ENCODE data around the gene CREB1.
A peak's percentile ranks its signal among the peaks of the same experiment; 100 is the strongest.

CREB1 gene

DNA sequence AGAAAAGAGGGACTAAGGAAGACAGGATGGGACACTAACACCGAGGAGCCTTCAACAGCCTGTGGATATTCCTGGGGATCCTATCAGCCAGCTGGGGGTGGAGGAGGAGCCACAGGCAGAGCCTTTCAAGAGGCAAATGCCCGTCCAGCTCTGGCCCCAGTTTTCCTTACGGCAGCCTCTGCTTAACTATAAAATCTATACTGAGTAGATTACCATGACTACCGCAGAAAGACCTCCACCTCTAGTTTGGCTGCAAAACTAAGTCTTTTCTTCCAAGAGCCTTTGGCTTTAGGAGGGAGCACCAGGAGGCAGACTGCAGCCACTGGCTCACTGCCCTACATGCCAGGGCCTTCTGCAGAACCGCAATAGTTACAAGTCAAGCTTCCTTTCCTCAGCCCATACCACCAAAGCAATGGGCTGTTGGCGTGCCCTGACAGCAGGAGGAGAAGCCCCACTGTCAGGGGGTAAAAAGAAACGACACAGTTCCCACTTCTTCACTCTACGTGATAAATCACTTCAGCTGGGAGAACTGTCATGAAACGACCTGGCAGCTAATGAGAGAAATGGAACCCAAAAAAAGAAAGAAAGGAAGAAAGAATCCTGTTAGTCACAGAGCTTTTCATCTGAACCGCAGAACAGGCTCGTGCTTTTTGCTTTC is 25.1 kb upstream of the CREB1 start:
- FAIRE-seq, result no peak

DNA sequence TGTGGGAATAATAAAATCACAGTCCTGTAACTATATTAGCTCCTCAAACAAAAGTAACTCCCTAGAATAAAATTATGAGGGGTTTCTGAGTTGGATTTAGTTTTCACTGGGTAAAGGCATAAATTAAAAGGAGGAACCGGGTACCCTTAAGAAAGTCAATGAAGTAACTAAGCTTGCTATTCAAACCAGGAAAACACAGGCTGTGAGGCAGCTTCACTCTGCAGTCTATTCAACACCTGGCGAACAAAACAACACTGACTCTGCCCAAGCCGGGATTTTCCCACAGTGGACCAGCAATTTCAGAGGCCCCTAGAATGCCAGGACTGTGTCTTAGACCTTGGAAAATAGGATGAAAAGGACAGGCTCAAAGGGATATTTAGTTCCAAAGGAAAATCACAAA is 24.6 kb upstream of the CREB1 start:
- no peak for FAIRE-seq

- no peak for FAIRE-seq
These were observed 24.0 kb upstream of the CREB1 start for GRCh38 chr2:207505728-207506127.

- no peak for FAIRE-seq
These were observed 23.3 kb upstream of the CREB1 start for GRCh38 chr2:207506426-207506825.

- no peak for FAIRE-seq
These were observed 19.6 kb upstream of the CREB1 start for GRCh38 chr2:207510148-207510547.

DNA sequence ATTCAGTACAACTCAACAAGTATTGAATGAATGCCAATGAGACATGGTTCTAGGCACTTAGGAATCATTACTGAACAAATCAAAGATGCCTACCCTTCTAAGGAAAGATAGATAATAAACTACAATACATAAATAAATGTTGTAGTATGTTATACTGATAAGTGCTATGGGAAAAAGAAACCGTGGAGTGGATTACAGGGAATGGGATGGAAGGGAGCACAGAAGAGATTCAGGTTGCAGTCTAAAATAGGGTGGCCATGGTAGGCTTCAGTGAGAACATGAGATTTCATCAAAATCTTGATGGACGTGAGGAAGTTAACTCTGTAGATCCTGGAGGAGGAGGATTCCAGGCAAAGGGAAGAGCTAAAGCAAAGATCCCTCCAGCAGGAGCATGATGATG is 17.9 kb upstream of the CREB1 start:
- no peak for FAIRE-seq

DNA sequence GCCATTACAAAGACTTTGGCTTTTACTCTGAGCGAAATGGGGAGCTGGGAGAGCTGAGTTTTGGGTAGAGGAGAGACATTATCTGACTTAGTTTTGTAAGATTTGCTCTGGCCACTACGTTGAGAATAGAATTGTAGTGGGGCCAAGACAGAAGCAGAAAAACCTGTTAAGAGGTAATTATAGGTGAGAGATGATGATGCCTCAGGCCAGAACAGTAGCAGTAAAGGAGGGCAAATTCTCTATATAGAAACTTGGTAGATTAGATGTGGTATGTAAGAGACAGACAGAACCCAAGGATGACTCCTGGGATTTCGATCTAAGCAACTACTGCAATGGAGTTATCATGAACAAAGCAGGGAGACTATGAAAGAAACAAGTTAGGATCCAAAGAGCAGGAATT is 17.4 kb upstream of the CREB1 start:
- FAIRE-seq, result no peak

- peak; percentile 5 for FAIRE-seq
These were observed 16.1 kb upstream of the CREB1 start for GRCh38 chr2:207513551-207514257.

DNA sequence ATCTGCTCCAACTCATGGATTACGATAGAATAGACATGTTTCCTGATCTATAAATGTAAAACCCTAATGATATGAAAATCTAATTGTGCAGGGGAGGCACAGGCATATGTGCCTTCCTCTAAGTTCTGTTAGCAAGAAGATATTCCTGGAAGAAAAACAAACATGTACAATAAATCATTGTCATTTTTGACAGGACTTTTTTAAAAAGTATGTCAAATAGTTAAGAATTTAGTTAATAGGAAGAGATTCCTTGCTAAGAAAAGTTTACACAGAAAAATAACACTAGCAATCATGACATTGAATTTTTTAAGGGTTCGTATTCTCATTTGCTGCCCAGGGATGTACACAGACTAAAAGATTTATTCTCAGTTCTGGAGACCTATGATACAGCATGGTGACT is 15.3 kb upstream of the CREB1 start:
- no peak for FAIRE-seq

DNA sequence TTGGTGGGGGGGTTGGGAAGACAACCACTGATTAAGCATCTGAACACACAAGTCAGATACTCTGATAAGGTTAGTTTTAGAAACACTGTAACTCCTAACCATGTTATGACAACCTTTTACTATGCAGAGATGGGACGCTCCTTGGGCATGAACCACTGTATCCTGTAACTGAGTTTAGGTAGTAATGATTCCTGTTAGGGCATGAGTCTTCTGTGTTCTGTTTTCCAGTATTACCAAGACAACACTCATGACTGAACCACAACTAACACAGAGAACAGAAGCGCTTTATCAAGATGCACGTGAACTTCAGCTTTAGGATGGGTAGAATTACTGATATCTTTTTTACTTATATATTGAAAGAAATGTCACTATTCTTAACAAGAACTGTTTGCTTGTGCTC is 14.1 kb upstream of the CREB1 start:
- no peak for FAIRE-seq

GRCh38 chr2:207516206-207516605 is 13.6 kb upstream of the CREB1 start:
- FAIRE-seq, result no peak

- FAIRE-seq, result no peak
These were observed 6.8 kb upstream of the CREB1 start for GRCh38 chr2:207523005-207523404.

- no peak for FAIRE-seq
These were observed 4.5 kb upstream of the CREB1 start for GRCh38 chr2:207525296-207525695.

- no peak for FAIRE-seq
These were observed 807 bp upstream of the CREB1 start for GRCh38 chr2:207528980-207529329.

- FAIRE-seq, result no peak
These were observed 634 bp downstream of the CREB1 start for GRCh38 chr2:207530160-207531031.

DNA sequence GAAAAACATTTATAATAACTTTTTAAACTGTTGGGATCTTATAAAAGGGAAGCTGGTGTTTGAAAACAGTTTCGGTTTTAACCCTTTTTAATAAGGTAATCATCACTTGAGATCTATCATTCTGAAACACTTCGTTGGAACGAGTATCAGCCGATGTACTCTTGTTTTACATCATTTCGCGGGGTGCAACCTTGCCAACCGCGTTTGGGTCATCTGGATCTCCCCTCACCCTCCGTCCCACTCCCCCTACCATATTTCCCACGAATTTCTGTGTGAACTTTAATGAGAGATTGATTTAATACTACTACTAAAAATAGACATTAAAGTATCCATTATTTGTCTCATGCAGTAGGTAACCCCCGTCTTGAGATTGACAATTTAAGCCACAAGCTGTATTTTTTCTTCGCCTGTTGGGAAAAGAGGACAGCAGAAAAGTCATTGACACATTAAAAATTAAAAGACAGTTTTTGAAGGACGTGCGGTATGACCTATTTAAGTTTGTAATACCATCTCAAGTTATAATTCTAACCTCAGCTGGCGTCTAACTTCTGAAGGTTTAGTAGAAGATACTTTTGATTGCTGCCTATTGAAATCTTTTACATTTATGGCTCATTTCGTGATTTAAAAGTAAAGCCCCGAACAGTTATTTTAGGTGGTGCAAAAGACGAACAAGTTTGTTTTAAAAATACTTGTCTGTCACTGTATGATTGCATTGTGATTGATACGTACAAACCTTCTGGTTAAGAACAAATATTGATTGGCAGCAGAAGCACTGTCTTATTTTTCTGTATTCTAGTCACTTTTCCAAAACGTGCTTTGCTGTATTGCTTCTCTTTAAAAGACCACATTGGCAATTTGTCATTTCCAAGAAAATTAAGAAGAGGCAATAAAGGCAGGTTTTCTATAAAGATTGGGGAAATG is 1.5 kb downstream of the CREB1 start:
- FAIRE-seq, result no peak

DNA sequence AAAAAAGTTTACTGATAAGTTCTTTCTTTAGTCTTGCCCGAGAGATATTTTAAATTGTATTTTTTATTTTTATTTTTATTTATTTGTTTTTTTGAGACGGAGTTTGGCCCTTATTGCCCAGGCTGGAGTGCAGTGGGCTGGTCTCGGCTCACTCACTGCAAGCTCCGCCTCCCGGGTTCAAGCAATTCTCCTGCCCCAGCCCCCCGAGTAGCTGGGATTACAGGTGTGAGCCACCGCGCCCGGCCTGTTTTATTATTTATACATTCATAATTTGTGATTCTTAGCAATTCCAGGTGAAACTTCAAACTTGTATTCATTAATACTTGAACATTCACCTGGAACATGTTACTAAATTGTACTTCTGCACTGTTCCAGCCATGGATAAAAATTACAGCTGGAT is 2.9 kb downstream of the CREB1 start:
- FAIRE-seq, result no peak

GRCh38 chr2:207533461-207534008 is 3.8 kb downstream of the CREB1 start:
- FAIRE-seq, result peak; percentile 96

- FAIRE-seq, result peak; percentile 38
These were observed 4.7 kb downstream of the CREB1 start for GRCh38 chr2:207534417-207534816.

DNA sequence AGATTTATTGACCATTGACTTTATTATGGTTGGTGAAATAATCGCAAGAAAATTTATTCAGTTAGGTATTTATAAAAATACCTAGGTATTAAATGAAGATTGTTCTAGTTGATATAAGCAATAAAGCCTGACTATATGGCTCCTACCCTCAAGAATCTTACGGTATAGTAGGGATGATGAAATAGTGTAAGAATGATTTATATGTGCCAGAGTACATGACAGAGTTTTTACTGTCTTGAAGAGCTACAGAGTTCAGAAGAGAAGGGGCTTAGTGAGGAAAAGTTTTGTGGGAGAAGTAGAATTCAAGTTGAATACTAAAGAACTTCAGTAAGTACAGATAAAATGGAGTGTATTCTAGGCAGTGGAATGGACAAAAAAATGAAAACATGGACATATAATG is 9.7 kb downstream of the CREB1 start:
- FAIRE-seq, result peak; percentile 45

- FAIRE-seq, result no peak
These were observed 10.7 kb downstream of the CREB1 start for GRCh38 chr2:207540431-207540830.

DNA sequence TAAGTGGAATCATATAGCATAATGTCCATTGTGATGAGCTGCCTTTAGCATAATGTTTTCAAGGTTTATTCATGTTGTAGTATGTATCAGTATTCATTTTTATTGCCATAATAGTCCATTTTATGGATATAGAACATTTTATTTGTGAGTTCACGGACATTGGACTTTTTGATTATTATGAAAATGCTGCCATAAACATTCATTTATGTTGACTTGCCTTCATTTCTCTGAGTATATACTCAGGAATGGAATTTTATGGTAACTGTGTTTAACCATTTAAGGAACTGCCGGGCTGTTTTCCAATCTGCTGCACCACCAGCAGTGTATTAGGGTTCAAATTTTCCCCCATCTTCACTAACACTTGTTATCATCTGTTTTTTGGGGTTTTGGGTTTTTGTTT is 12.2 kb downstream of the CREB1 start:
- FAIRE-seq, result no peak

- no peak for FAIRE-seq
These were observed 13.5 kb downstream of the CREB1 start for GRCh38 chr2:207543272-207543671.

Data from islet of Langerhans (tissue), 1 donor.